Endothelial cell of umbilical vein (primary cell): ENCODE data around the gene GZF1. TPM values are rescaled to one million over a fixed set of nuclear protein-coding genes. Genes with fewer than 3 reads are reported as not detected.

Source experiments
- BruUV-seq: library from RNA; stranded (reverse); fragments of 400-500 nt; replicated peaks from 2 replicates; lab custom pipeline; 2021; lab: Mats Ljungman, UMichigan
- CTCF ChIA-PET: fragments of 300-600, 350-600 bp; sonication (Branson Sonifier 250); formaldehyde crosslinking; loops from one replicate; lab custom pipeline; 2021; ENCODE audit warnings: antibody characterized with exemption, inconsistent platforms; lab: Charles Lee
- POLR2A ChIA-PET: fragments of 300-600, 350-600 bp; sonication (Branson Sonifier 250); formaldehyde crosslinking; loops from one replicate; lab custom pipeline; 2021; ENCODE audit warnings: antibody characterized with exemption, inconsistent platforms; lab: Charles Lee
- DNase-seq: peaks from one replicate; pipeline ENCODE4 v3.0.0-alpha.2; 2011; ENCODE audit warnings: low read depth, low spot score
- FAIRE-seq: peaks from 2 replicates; lab custom pipeline; 2011; peaks lifted over from hg19 to GRCh38; lab: Jason Lieb, UNC
- H2AFZ ChIP-seq: 2 replicates; pipeline ENCODE4 v1.6.0; 2012; ENCODE audit warnings: low read depth, low read length, control low read depth, inconsistent platforms
- H3K27ac ChIP-seq: 2 replicates; pipeline ENCODE4 v1.5.1; 2011; ENCODE audit warnings: low read depth, mild to moderate bottlenecking, control low read depth, low read length, moderate library complexity; ENCODE audit not compliant: insufficient read depth
- H3K27me3 ChIP-seq, 2 experiments: 2 replicates each; pipeline versions ENCODE4 v1.6.0 to v1.6.1; 2011; ENCODE audit warnings: low read length in 2 of 2, mixed read lengths in 1 of 2; ENCODE audit not compliant: control insufficient read depth in 2 of 2, insufficient read depth in 2 of 2
- H3K36me3 ChIP-seq, 2 experiments: 2 replicates in 1 of 2; 3 replicates in 1 of 2; pipeline ENCODE4 v1.5.1; 2011; ENCODE audit warnings: low read length in 2 of 2, mild to moderate bottlenecking in 1 of 2, moderate library complexity in 1 of 2; ENCODE audit not compliant: control insufficient read depth in 2 of 2, insufficient read depth in 2 of 2; ENCODE audit errors: extremely low read depth in 1 of 2
- H3K4me1 ChIP-seq: 3 replicates; pipeline ENCODE4 v1.5.1; 2011; ENCODE audit warnings: mild to moderate bottlenecking, low read length; ENCODE audit not compliant: control insufficient read depth, insufficient read depth; ENCODE audit errors: extremely low read depth
- H3K4me2 ChIP-seq: 2 replicates; pipeline ENCODE4 v1.6.1; 2011; ENCODE audit warnings: low read length, control low read depth, mixed read lengths; ENCODE audit not compliant: insufficient read depth
- H3K4me3 ChIP-seq, 3 experiments: fragments of 200-600 bp in 1 of 3; sonication (generic), shearing (Covaris generic) in 1 of 3; replicated peaks in 1 of 3; 2 replicates each; pipeline ENCODE4 v1.5.1; 2011 to 2016; ENCODE audit warnings: control low read depth in 3 of 3, low read length in 3 of 3, mild to moderate bottlenecking in 2 of 3, inconsistent platforms in 1 of 3, low read depth in 1 of 3, moderate library complexity in 1 of 3; ENCODE audit not compliant: insufficient read depth in 1 of 3
- H3K79me2 ChIP-seq: 2 replicates; pipeline ENCODE4 v1.6.0; 2012; ENCODE audit warnings: low read length, inconsistent platforms; ENCODE audit not compliant: control insufficient read depth, insufficient read depth
- H3K9ac ChIP-seq: replicated peaks from 2 replicates; pipeline ENCODE3; 2011; ENCODE audit warnings: low read length, control low read depth; ENCODE audit not compliant: insufficient read depth; ENCODE audit errors: extremely low read depth
- H3K9me1 ChIP-seq: replicated peaks from 3 replicates; pipeline ENCODE4 v1.6.0; 2011; ENCODE audit warnings: mild to moderate bottlenecking, low read length; ENCODE audit not compliant: control insufficient read depth, insufficient read depth; ENCODE audit errors: extremely low read depth
- H3K9me3 ChIP-seq: replicated peaks from 2 replicates; pipeline ENCODE4 v1.5.1; 2012; ENCODE audit warnings: low read length, inconsistent platforms; ENCODE audit not compliant: control insufficient read depth, insufficient read depth
- H4K20me1 ChIP-seq: replicated peaks from 2 replicates; pipeline ENCODE3; 2011; ENCODE audit warnings: mild to moderate bottlenecking, low read length; ENCODE audit not compliant: control insufficient read depth, insufficient read depth; ENCODE audit errors: extremely low read depth
- EZH2 ChIP-seq: IDR thresholded peaks from 2 replicates; pipeline ENCODE4 v1.6.1; 2012; ENCODE audit warnings: borderline replicate concordance, low read depth, mild to moderate bottlenecking, moderate library complexity, low read length, inconsistent platforms; ENCODE audit not compliant: severe bottlenecking
- FOS ChIP-seq: IDR thresholded peaks from 2 replicates; pipeline ENCODE4 v1.6.1; 2011; ENCODE audit warnings: mild to moderate bottlenecking, low read length, moderate library complexity, borderline replicate concordance; ENCODE audit not compliant: insufficient read depth
- GATA2 ChIP-seq: IDR thresholded peaks from 2 replicates; pipeline ENCODE4 v1.7.0; 2011; ENCODE audit warnings: low read depth, mild to moderate bottlenecking, moderate library complexity, mixed read lengths, low read length; ENCODE audit not compliant: insufficient read length, insufficient read depth
- JUN ChIP-seq: IDR thresholded peaks from 2 replicates; pipeline ENCODE4 v1.6.1; 2011; ENCODE audit warnings: borderline replicate concordance, low read depth; ENCODE audit not compliant: insufficient read length, insufficient read depth
- MYC ChIP-seq: IDR thresholded peaks from one replicate; pipeline ENCODE4 v1.6.1; 2011; ENCODE audit warnings: mild to moderate bottlenecking, low read depth, low read length
- POLR2A ChIP-seq: IDR thresholded peaks from 2 replicates; pipeline ENCODE4 v1.6.1; 2012; ENCODE audit warnings: low read depth, mild to moderate bottlenecking, control low read depth, low read length
- POLR2AphosphoS5 ChIP-seq: IDR thresholded peaks from 2 replicates; pipeline ENCODE4 v1.6.1; 2012; ENCODE audit warnings: low read depth, mild to moderate bottlenecking, control low read depth, low read length, moderate library complexity; ENCODE audit not compliant: insufficient read depth
- dilution Hi-C: fragments of 300-500 bp; cut with MboI; formaldehyde crosslinking; loops from one replicate; pipeline ENCODE4 v1.15.0; 2019; ENCODE audit warnings: low sequenced_read_pairs; ENCODE audit not compliant: extremely low pct_ligation_motif_present
- intact Hi-C: fragments of 100-400 bp; cut with micrococcal nuclease; formaldehyde crosslinking; loops from one replicate; pipeline ENCODE4 v1.10.0; 2022
- polyA plus RNA-seq, 4 experiments: library from polyadenylated mRNA; depleted of rRNA in 3 of 4; stranded (reverse) in 3 of 4; unstranded in 1 of 4; fragments of >200 nt; gene quantifications; 2 replicates each; pipeline versions ENCODE4 v1.2.1 to v1.2.3, GENCODE V29; 2011 to 2012; ENCODE audit warnings: missing spikeins in 1 of 4
- total RNA-seq: library from RNA; stranded (reverse); gene quantifications from 2 replicates; pipeline ENCODE4 v1.2.3, GENCODE V29; 2021
- TF ChIP-seq, protein P1 (sequence below), 2 donors: IDR thresholded peaks; 1 replicate in 1 of 2; 2 replicates in 1 of 2; pipeline ENCODE4 v1.5.1; 2011; ENCODE audit warnings: low read length in 2 of 2, mild to moderate bottlenecking in 2 of 2, moderate library complexity in 2 of 2, control low read depth in 1 of 2, inconsistent platforms in 1 of 2, low read depth in 1 of 2; ENCODE audit not compliant: insufficient read depth in 1 of 2; ENCODE audit errors: extremely low read depth in 1 of 2
- TF ChIP-seq, protein P2 (sequence below): IDR thresholded peaks from 2 replicates; pipeline ENCODE4 v1.6.1; 2011; ENCODE audit not compliant: insufficient read depth, insufficient read length

Gene GZF1
- total and polyA plus RNA-seq, 2 donors (not counting 3 experiments of a cell fraction or from before 2014, with no cell fraction given), result 9.7 to 10.0 TPM

DNA sequence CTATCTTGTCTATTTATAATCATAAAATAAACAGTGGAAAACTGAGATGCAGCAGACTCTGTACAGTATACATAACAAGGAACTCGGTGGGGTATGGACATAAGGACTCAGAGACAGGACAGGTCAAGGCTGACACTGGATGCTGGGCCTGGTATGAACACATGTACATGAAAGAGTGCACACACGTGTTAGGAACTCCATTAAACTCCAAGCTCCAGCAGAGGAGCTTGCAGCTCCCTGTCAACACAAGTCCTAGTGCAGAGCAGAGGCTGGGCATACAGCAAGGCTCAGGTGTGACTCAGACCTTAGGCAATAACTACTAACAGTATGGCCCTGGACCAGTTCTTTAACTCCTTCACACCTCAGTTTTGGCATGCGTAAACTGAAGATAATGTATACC is 42.2 kb downstream of the GZF1 start:
- Histone ChIP-seq H3K4me1 (no peaks in the 10 kb centered on the region), H3K4me2 (no peak overlapping the region), H3K79me2 (peaks cover 58% of the 10 kb centered on the region), H3K9ac (no peak overlapping the region), H3K36me3 (peaks cover 0 to 2% of the 10 kb centered on the region in 2 experiments), H3K9me3 (no peaks in the 10 kb centered on the region), H3K27ac (no peak overlapping the region), H4K20me1 (peaks cover 2% of the 10 kb centered on the region), H3K9me1 (no peaks in the 10 kb centered on the region), H2AFZ (no peak overlapping the region), H3K4me3 (no peak overlapping the region), H3K27me3 (no peaks in the 10 kb centered on the region)
- FAIRE-seq (no peak), DNase-seq (no peak)
- TF ChIP-seq EZH2, result no peak
- no peak for TF ChIP-seq MYC
- TF ChIP-seq, protein P1, sequence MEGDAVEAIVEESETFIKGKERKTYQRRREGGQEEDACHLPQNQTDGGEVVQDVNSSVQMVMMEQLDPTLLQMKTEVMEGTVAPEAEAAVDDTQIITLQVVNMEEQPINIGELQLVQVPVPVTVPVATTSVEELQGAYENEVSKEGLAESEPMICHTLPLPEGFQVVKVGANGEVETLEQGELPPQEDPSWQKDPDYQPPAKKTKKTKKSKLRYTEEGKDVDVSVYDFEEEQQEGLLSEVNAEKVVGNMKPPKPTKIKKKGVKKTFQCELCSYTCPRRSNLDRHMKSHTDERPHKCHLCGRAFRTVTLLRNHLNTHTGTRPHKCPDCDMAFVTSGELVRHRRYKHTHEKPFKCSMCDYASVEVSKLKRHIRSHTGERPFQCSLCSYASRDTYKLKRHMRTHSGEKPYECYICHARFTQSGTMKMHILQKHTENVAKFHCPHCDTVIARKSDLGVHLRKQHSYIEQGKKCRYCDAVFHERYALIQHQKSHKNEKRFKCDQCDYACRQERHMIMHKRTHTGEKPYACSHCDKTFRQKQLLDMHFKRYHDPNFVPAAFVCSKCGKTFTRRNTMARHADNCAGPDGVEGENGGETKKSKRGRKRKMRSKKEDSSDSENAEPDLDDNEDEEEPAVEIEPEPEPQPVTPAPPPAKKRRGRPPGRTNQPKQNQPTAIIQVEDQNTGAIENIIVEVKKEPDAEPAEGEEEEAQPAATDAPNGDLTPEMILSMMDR (IDR thresholded peaks at IDR 0.05; ENCODE audit: extremely low read depth in 1 of 2, insufficient read depth in 1 of 2, low read depth in 1 of 2, low read length in 2 of 2), result no peak
- POLR2A ChIA-PET, result no interaction called here
- intact Hi-C loops, result no loop called here
- dilution Hi-C loops, result no loop called here
- CTCF ChIA-PET, result interaction anchor here (1.2 kb wide), 1 partner anchor 712 kb away, joined by 3 read pairs; no protein-coding TSS in a partner anchor
- no TSS peak for BruUV-seq

DNA sequence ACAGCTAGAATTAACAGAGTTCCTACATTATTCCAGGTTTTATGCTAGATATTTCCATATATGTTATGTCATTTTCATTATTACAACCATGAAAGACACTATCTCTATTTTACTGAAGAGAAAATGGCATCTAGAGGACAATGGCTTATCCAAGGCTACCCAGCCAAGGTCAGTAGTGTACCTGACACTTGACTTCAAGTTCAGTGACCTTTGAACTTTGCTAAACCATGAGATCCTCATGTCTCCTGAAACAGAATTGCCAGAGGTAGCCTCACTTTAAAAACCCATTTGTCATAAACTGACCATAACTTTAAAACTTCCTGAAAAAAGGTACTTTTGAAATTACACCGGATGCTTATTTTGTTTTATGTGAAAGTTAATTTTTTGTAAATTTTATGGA is 44.9 kb downstream of the GZF1 start:
- Histone ChIP-seq H3K4me3 (no peak overlapping the region), H3K9me3 (no peaks in the 10 kb centered on the region), H3K4me1 (no peaks in the 10 kb centered on the region), H3K9ac (no peak overlapping the region), H3K79me2 (peaks cover 78% of the 10 kb centered on the region), H3K9me1 (no peaks in the 10 kb centered on the region), H2AFZ (no peak overlapping the region), H3K27ac (no peak overlapping the region), H3K36me3 (no peaks in the 10 kb centered on the region), H4K20me1 (peaks cover 6% of the 10 kb centered on the region), H3K27me3 (no peaks in the 10 kb centered on the region), H3K4me2 (no peak overlapping the region)
- no TSS peak for BruUV-seq
- TF ChIP-seq EZH2 (no peak), MYC (no peak), POLR2AphosphoS5 (no peak), FOS (no peak), POLR2A (no peak), GATA2 (no peak), JUN (no peak)
- TF ChIP-seq, protein P2, sequence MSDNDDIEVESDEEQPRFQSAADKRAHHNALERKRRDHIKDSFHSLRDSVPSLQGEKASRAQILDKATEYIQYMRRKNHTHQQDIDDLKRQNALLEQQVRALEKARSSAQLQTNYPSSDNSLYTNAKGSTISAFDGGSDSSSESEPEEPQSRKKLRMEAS, result no peak
- CTCF ChIA-PET, result interaction anchor here (1.0 to 2.6 kb wide), 3 partner anchors 9 to 57 kb away, joined by 3 to 10 read pairs (median 3); partner anchors contain the start of genes NAPB and NXT1
- intact Hi-C loops, result no loop called here
- FAIRE-seq, result no peak
- POLR2A ChIA-PET, result no interaction called here
- dilution Hi-C loops, result no loop called here
- no peak for DNase-seq
